ENCODE data around the gene KCNK1.
"Not testable (repeated sequence)": the region's sequence is repeated elsewhere in the genome, so short reads cannot be mapped to it uniquely, and the experiment has no call there.

KCNK1 gene

DNA sequence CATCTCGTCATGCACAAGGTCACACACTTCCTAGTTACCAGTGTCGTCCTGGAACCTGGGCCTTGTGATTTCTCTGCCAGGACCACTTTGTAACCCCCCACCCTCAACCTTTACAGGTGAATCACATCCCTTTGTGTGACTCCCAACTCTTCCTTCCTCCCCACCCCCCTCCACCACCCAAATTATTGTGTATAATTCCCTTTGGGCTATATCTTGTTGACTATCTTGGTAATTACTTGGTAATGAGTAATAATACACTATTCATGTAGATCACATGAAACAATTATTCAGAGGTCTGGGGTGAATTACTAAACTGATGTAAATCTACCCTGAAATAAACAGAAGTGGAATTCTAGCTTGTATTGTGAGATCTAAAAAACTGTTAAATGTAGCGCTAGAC is 1.7 kb downstream of the KCNK1 start:
- no peak overlapping the region for H3K4me3 ChIP-seq (ENCODE audit: low read length)
- TF ChIP-seq, protein P1, sequence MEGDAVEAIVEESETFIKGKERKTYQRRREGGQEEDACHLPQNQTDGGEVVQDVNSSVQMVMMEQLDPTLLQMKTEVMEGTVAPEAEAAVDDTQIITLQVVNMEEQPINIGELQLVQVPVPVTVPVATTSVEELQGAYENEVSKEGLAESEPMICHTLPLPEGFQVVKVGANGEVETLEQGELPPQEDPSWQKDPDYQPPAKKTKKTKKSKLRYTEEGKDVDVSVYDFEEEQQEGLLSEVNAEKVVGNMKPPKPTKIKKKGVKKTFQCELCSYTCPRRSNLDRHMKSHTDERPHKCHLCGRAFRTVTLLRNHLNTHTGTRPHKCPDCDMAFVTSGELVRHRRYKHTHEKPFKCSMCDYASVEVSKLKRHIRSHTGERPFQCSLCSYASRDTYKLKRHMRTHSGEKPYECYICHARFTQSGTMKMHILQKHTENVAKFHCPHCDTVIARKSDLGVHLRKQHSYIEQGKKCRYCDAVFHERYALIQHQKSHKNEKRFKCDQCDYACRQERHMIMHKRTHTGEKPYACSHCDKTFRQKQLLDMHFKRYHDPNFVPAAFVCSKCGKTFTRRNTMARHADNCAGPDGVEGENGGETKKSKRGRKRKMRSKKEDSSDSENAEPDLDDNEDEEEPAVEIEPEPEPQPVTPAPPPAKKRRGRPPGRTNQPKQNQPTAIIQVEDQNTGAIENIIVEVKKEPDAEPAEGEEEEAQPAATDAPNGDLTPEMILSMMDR (conservative IDR thresholded peaks at IDR 0.05; ENCODE audit: low read depth, low read length) = no peak
- DNase-seq (ENCODE audit: low read depth) = no peak

DNA sequence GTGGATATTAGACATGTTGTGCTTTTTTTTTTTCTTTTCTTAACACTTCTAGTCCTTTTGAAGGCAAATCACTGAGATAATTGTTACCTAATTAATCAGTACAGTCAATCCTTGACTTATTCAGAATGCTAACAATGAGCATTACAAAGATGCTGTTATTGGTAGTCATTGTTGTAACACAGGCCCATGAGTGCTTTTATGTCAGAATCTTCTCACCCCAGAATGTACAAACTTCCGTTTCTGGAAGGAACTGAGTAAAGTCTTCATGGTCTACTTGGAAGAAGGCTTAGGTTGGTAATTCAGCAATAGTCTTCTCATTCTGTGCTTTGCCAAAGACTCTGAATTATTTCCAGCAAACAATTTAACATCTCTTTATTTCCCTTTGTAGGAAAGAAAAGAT is 3.1 kb downstream of the KCNK1 start:
- no peak for DNase-seq (ENCODE audit: low read depth)
- no peak overlapping the region for H3K4me3 ChIP-seq (ENCODE audit: low read length)
- TF ChIP-seq, protein P1 (conservative IDR thresholded peaks at IDR 0.05; ENCODE audit: low read depth, low read length) = no peak

DNA sequence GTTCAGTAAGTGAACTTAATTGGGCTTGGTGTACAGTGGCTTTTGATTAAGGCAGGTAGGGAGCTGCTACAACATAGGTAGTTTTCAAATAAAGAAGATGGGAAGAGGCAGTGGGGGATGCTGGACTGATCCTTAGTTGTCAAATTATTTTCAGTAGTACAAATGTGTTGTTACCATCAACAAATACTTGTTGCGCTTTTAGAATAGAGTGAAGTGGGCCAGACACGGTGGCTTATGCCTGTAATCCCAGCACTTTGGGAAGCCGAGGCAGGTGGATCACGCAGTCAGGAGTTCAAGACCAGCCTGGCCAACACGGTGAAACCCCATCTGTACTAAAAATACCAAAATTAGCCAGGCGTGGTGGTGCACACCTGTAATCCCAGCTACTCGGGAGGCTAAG is 5.5 kb downstream of the KCNK1 start:
- H3K4me3 ChIP-seq (ENCODE audit: low read length); DNase-seq (ENCODE audit: low read depth): not testable (repeated sequence)

DNA sequence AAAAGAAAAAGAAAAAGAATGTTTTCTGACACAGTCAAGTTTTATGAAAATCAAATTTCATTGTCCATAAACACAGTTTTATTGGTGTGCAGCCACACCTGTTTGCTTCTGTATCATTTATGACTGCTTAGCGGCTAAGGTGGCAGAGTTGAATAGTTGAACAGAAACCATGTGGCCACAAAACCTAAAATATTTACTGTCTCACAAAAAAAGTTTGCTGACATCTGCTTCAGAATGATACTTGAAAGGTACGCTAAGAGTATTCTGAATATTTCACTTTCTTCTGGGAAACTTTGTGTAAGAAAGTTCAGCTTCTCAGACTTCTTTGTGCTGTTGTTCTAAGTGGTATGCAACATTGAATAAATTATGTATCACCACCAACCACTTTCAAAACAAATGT is 6.2 kb downstream of the KCNK1 start:
- TF ChIP-seq, protein P1 (conservative IDR thresholded peaks at IDR 0.05; ENCODE audit: low read depth, low read length) = no peak
- DNase-seq (ENCODE audit: low read depth) = no peak
- H3K4me3 ChIP-seq (ENCODE audit: low read length) = no peak overlapping the region

DNA sequence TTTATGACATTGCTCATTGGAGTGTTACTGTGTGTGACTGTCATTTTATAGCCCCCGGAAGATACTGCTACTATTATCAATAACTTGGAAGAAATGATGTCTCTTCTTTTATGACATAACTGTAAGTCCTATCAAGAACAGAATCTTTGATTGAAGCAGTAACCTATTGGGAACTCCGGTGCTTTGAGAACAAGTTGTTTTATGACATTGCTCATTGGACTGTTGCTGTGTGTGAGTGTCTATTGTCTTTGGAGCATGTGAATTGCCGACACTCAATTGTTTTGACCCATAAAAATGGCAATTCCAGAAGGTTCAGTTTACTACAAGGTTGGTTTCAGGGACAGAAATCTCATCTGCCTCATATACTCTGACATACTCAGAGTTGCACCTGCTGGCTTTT is 8.0 kb downstream of the KCNK1 start:
- TF ChIP-seq, protein P1 (conservative IDR thresholded peaks at IDR 0.05; ENCODE audit: low read depth, low read length) = no peak
- no peak overlapping the region for H3K4me3 ChIP-seq (ENCODE audit: low read length)
- no peak for DNase-seq (ENCODE audit: low read depth)

DNA sequence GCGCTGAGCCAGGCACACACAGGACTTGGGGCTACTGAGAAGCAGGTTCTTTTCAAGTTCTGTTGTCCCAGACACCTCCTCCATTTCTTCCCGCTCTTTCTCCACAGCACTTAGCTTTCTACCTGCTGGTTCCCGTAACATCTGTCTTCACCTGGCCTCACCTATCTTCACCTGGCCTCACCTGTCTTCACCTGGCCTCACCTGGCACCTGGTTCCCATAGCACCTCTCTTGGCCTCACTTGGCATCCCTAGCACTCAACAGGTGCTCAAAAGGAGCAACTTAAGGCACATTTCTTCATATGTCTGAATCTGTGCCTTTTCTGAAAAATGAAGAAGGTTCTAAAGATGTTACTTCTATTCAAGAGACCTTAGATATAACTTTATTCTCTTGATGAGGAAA is 10.4 kb downstream of the KCNK1 start:
- no peak overlapping the region for H3K4me3 ChIP-seq (ENCODE audit: low read length)
- no peak for DNase-seq (ENCODE audit: low read depth)
- TF ChIP-seq, protein P1 (conservative IDR thresholded peaks at IDR 0.05; ENCODE audit: low read depth, low read length) = no peak

DNA sequence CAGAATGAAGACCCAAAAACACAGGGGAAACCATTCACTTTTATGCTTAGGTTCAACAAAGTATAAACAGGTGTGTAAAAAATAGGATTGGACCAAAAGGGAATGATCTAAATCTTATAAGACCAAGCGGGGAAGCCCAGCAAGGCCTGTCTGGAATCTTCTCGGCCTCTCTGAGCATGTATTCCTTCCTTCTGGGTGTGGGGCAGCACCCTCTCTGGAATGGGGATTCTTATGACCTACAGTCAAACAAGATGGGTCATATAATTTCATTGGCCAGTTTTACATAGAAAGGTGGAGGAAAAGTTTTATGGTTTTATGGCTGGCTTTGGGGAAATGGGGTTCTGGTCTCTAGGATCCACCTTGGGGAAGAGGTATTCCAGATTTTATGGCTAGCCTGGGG is 11.2 kb downstream of the KCNK1 start:
- TF ChIP-seq, protein P1 (conservative IDR thresholded peaks at IDR 0.05; ENCODE audit: low read depth, low read length) = no peak
- DNase-seq (ENCODE audit: low read depth) = no peak
- no peak overlapping the region for H3K4me3 ChIP-seq (ENCODE audit: low read length)

DNA sequence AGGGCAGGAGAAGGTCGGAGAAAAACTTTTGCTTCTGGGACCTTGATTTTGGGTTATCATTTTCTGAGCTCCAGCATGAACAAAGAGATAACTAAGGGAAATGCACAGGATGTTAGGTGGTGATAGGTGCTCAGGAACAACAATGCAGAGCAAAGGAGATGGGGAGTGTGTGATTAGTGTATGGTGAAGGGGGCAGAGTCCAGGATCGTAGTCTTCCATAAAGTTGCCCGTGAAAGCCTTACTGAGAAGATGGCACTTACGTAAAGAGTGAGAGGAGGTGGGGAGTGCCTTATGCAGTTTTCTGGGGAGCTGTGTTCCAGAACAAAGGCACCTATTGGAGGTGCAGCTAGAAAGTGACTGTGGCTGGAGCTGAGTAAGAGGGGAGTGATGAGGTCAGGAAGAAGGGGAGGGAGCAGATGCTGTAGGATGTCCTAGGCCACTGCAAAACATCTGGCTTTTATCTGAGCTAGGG is 11.6 kb downstream of the KCNK1 start:
- DNase-seq (ENCODE audit: low read depth) = no peak
- no peak overlapping the region for H3K4me3 ChIP-seq (ENCODE audit: low read length)
- TF ChIP-seq, protein P1 (conservative IDR thresholded peaks at IDR 0.05; ENCODE audit: low read depth, low read length) = no peak

All from retinal pigment epithelial cell (primary cell).